Astrocyte of the cerebellum (primary cell): ENCODE measurements around the gene CNTN5.
"Not testable (repeated sequence)": the region's sequence is repeated elsewhere in the genome, so short reads cannot be mapped to it uniquely, and the experiment has no call there.

Experiments
- DNase-seq: peaks from one replicate; pipeline ENCODE4 v3.0.0-alpha.2; 2011; ENCODE audit warnings: low read depth
- H3K4me3 ChIP-seq: 2 replicates; pipeline ENCODE4 v1.5.1; 2011; ENCODE audit warnings: mild to moderate bottlenecking, low read depth, low read length, moderate library complexity
- in situ Hi-C: cut with HindIII; loops from 2 replicates; pipeline ENCODE4 v1.10.0; 2017; ENCODE audit warnings: low sequenced_read_pairs
- TF ChIP-seq, protein P1 (sequence below): IDR thresholded peaks from 2 replicates; pipeline ENCODE4 v1.5.1; 2012; ENCODE audit warnings: low read length, low read depth, moderate library complexity, mild to moderate bottlenecking; ENCODE audit errors: missing control alignments

The CNTN5 gene

DNA sequence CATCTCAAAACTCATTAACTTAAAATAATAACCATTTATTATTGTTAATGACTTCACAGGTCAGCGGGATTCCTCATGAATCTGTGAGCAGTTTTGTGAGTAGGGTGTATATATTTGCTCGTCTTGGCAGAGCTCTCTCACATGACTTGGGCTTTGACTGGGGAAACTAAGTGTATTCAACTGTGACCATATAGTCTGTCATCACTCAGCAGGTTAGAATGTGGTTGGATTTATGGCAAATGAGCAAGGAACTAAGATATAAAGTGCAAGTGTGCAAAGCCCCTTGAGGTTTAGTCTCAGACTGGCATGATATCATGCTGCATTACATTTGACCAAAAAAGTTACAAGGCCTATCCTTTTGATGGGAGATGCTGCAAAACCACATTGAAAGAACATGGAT is 254.8 kb downstream of the CNTN5 start:
- no peak for DNase-seq
- TF ChIP-seq, protein P1, sequence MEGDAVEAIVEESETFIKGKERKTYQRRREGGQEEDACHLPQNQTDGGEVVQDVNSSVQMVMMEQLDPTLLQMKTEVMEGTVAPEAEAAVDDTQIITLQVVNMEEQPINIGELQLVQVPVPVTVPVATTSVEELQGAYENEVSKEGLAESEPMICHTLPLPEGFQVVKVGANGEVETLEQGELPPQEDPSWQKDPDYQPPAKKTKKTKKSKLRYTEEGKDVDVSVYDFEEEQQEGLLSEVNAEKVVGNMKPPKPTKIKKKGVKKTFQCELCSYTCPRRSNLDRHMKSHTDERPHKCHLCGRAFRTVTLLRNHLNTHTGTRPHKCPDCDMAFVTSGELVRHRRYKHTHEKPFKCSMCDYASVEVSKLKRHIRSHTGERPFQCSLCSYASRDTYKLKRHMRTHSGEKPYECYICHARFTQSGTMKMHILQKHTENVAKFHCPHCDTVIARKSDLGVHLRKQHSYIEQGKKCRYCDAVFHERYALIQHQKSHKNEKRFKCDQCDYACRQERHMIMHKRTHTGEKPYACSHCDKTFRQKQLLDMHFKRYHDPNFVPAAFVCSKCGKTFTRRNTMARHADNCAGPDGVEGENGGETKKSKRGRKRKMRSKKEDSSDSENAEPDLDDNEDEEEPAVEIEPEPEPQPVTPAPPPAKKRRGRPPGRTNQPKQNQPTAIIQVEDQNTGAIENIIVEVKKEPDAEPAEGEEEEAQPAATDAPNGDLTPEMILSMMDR = no peak
- no peak overlapping the region for H3K4me3 ChIP-seq
- in situ Hi-C loops = no loop called here

- DNase-seq = no peak
- TF ChIP-seq, protein P1 = no peak
- no peak overlapping the region for H3K4me3 ChIP-seq
- in situ Hi-C loops = no loop called here
These were observed 256.5 kb downstream of the CNTN5 start for GRCh38 chr11:99277281-99277680.

GRCh38 chr11:99279266-99279665 is 258.5 kb downstream of the CNTN5 start:
- in situ Hi-C loops = no loop called here
- no peak for DNase-seq
- TF ChIP-seq, protein P1 = no peak
- H3K4me3 ChIP-seq = no peak overlapping the region

DNA sequence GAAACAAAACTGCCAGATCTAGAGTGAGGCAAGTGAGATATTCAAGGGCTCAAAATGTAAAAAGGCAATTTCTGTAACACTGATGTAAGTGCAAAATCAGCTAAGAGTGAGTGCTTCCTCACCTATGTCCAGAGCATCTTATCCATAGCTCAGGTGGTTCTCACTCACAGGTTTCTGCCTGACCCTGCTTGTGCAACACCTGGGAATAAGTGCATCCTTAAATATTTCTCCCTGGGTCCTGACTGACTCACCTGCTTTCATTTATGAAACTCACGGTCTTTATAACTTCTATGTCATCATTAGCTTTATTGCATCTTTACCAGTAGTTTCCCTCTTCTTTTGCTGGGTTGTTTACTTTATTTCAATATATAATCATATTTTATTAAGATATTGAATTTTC is 260.6 kb downstream of the CNTN5 start:
- in situ Hi-C loops = no loop called here
- DNase-seq = no peak

GRCh38 chr11:99297925-99298324 is 277.2 kb downstream of the CNTN5 start:
- DNase-seq, in situ Hi-C loops, H3K4me3 ChIP-seq: not testable (repeated sequence)

More for the DNA sequence above, 260.6 kb downstream of the CNTN5 start:
- TF ChIP-seq, protein P1 = no peak
- no peak overlapping the region for H3K4me3 ChIP-seq

DNA sequence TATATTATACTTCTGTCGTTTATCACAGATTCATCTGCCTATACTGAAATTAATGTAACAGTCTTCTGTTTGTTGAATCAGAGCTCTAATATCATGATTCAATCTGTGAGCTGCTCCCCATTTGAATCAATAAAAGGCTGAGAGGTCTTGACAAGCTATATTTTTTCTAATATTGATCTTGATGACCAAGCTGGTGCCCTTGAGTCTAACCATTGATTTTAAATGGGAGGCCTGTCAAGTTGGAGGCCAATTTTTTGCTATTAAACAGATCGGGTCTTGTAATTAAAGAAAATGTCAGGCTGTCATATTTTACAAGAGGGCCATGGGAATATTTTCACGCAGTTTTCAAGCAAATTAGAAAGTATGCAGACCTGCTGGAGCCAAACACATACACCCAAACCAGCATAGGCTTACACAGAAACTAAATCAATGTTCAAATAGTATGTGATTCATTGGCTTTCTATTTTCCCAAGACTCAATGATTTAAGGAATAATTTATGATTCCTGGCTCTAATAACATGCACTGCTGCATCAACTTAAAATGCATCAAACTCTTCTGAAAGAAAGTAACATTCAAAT is 286.9 kb downstream of the CNTN5 start:
- DNase-seq = no peak
- TF ChIP-seq, protein P1 = no peak
- in situ Hi-C loops = no loop called here
- H3K4me3 ChIP-seq = no peak overlapping the region

DNA sequence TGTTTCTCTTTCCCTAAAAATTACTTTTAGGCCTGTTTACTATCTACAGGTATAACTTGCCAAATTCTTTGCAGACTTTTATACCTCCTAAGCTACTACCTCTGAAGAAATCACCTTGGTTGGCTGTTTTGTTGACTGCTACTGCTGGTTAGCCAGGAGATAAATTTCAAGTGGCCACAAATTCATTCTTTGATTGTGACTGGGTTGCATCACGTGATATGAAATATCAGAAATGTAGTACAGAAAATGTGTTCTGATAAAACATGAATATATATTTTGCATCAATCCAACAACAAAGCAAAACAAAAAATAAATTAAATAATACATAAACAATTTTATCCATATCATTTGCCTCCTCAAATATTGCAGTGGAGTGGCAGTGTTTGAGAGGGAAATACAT is 291.1 kb downstream of the CNTN5 start:
- TF ChIP-seq, protein P1 = no peak
- DNase-seq = no peak
- in situ Hi-C loops = no loop called here
- H3K4me3 ChIP-seq = no peak overlapping the region
